Stimulated activated CD4-positive, alpha-beta T cell treated with anti-CD3 and anti-CD28 coated beads, TNF-alpha, amount 100 ng/mL, for 1 hour (primary cell): ENCODE measurements around the gene TNRC18.
"Not testable (repeated sequence)": the region's sequence is repeated elsewhere in the genome, so short reads cannot be mapped to it uniquely, and the experiment has no call there.

Source experiments
- DNase-seq, 3 donors: peaks; one replicate each; pipeline ENCODE4 v3.0.0-alpha.2; 2020; ENCODE audit warnings: low read depth in 3 of 3, low spot score in 1 of 3

TNRC18 gene

GRCh38 chr7:5380350-5381070 is 43.1 kb downstream of the TNRC18 start:
- no peak for DNase-seq

- no peak for DNase-seq
Observed at GRCh38 chr7:5379546-5379945, 44.1 kb downstream of the TNRC18 start.

- DNase-seq: no peak
Observed at GRCh38 chr7:5377816-5378215, 45.8 kb downstream of the TNRC18 start.

GRCh38 chr7:5377279-5377678 is 46.4 kb downstream of the TNRC18 start:
- DNase-seq: no peak

DNA sequence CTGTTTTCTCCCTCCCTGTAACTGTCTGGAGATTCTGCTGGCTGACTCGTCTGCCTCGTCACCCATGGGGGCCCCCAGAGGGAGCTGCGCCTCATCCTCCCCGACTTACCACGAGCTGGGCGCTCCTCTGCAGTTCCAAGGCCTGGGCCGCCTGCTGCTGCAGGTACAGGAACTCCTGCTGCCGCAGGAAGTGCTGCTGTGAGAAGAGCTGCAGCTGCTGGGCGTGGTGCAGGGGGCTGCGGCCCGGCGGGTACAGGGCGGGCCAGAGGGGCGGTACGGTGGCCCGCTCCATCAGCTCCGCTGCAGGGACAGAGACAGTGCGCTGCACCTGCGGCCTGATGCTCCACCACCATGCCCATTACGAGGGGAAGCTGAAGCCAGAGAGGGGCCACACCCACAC is 47.7 kb downstream of the TNRC18 start:
- no peak for DNase-seq

- no peak for DNase-seq
Observed at GRCh38 chr7:5374464-5374863, 49.2 kb downstream of the TNRC18 start.

DNA sequence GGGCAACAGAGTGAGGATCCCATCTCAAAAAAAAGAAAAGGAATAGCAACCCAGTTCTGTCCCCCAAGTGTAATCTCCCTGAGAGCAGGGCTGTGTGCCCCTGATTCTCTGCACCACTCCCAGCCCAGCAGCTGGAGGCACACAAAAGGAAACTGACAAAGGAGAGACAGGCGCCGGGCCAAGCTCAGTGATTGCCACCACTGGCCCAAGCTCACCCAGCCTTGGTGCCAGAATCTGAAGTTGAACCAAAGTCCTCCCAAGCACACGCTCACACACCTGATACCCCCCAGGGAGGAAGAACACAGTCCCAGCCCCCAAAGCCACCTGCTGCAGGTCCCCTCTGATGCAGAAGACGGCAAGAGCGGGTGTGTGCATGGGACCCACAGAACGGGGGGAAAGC is 50.3 kb downstream of the TNRC18 start:
- DNase-seq: no peak

- no peak for DNase-seq
Observed at GRCh38 chr7:5370454-5371353, 52.9 kb downstream of the TNRC18 start.

DNA sequence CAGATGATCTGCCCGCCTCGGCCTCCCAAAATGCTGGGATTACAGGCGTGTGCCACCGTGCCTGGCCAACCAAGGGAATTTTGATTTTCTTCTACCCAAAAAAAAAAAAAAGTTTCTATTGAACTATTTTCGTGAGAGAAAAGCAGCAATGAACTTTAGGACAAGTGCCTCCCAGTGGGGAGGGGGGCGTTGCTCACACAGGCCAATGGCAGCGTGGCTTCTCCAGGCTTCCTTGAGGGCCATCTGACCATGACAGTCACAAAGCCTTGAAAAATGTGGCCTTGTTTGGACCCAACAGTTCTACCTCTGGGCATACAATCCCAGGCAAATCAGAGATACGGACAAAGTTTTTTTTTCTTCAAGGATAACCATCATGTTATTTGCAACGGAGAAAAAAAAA is 56.0 kb downstream of the TNRC18 start:
- DNase-seq: no peak

GRCh38 chr7:5365976-5366625 is 57.5 kb downstream of the TNRC18 start:
- DNase-seq: peak; percentile 24 to 31 (median 27)

DNA sequence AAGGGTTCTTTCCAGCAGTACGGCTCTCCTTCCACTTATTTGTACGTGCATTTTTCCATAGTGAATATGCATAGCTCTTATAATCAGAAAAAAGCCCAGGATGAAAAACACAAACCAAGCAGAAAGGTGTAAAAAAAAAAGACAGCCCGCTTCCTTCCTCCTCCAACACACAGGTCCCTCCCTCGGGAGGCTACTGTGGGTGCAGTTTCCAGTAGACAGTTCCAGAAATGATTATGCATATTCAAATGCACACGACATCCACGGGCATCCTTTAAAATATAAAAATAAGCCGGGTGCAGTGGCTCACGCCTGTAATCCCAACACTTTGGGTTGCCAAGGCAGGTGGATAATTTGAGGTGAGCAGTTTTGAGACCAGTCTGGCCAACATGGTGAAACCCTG is 59.9 kb downstream of the TNRC18 start:
- no peak for DNase-seq

DNA sequence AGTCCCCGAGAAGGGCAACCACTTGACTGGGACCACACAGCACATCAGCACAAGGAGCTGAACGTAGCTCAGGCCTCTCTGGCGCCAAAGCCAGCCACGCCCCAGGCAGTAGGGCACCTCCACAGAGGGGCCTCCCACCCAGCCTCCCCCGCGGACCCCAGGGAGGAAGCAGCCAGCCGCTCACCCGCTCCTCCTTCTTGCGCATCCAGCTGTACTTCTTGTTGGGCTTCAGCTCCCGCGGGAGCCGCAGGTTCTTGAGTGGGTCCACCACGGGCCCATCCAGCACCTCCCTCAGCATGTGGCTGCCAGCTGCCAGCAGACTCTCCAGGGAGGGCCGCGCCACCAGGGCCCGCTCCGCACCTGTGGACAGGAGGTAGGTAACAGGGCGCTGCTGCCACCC is 61.2 kb downstream of the TNRC18 start:
- no peak for DNase-seq

GRCh38 chr7:5361446-5362127 is 62.0 kb downstream of the TNRC18 start:
- DNase-seq: no peak

DNA sequence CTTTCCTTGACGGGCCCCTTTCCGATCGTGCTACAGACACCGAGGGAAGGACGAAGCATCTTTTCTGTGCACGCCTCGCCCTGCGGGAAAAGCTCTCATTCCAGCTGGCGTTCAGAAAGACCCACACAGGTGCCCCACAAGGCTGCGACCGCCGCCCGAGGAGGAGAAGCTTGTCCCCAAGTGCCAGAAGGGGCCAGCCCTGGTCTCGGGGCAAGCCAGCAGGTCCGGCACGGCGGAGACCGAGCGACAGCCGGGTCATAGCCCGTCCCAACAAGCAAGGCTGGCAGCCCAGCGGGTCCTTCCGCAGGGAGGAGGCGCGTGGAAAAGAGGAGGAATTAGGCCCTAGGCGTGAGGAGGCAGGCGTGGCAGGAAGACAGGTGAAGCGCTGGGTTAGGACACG is 62.7 kb downstream of the TNRC18 start:
- no peak for DNase-seq

DNA sequence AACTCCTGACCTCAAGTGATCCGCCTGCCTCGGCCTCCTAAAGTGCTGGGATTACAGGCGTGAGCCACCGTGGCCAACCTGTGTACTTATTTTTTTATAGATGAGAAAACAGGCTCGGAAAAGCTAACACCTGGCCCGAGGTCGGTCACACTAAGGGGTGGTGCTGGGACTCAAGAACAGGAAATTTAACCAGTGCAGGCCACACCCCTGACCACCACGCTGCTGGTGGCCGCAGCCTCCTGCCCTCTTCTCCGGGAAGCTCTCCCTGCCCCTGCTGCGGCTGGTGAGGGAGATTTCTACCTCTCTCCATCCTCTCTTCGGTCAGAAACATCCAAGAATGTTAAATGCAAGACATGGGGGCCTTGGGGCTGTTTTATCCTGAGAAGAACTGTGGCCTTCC is 63.2 kb downstream of the TNRC18 start:
- DNase-seq: no peak

DNA sequence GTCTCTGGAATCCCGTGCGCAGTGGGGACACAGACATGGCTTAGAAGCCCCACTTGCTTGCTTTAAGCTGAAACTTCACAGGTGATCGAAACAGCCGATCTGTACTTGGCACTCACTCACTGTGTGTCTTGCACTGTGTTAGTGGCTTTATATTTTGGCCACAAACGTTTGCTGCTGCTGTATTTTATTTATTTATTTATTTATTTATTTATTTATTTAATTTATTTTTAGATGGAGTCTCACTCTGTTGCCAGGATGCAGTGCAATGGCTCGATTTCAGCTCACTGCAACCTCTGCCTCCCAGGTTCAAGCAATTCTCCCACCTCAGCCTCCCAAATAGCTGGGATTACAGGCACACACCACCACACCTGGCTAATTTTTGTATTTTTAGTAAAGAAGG is 63.6 kb downstream of the TNRC18 start:
- DNase-seq: not testable (repeated sequence)

DNA sequence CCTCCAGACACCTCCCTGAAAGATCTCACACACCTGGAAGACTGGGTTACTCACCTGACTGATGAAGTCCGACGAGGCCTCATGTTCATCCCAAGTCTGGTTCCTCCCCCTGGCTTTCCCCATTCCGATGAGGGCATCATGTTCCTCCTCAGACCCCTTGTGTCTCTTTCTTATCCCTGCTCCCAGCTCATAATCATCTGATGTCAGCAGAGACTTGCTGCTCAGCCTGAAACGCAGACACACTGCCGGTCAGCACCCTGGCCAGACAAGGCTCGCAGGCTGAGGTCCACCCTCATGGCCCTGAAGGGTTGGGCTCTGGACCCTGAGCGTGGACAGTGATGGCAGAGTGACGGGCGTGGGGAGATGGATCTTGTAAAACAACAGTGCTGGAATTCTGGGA is 64.3 kb downstream of the TNRC18 start:
- DNase-seq: no peak

- DNase-seq: no peak
Observed at GRCh38 chr7:5357951-5358350, 65.7 kb downstream of the TNRC18 start.

- DNase-seq: no peak
Observed at GRCh38 chr7:5356751-5357119, 66.9 kb downstream of the TNRC18 start.

- DNase-seq: no peak
Observed at GRCh38 chr7:5354460-5355232, 69.0 kb downstream of the TNRC18 start.
